Spleen (tissue), 7 donors: ENCODE results near the gene STK39.

ENCODE experiments used
- CTCF ChIP-seq, 11 experiments: fragments of 200-600 bp in 7 of 11; fragments of 450-650 bp in 4 of 11; sonication (generic) in 4 of 11; IDR thresholded peaks in 8 of 11; conservative IDR thresholded peaks in 3 of 11; 1 replicate in 7 of 11; 2 replicates in 4 of 11; pipeline versions ENCODE4 v1.4.0 to v1.8.0; 2016 to 2021; ENCODE audit warnings: antibody characterized with exemption in 11 of 11, inconsistent platforms in 4 of 11, mild to moderate bottlenecking in 1 of 11
- POLR2A ChIP-seq, 3 donors: fragments of 450-650 bp; IDR thresholded peaks; one replicate each; pipeline ENCODE4 v1.5.1; 2017; ENCODE audit warnings: antibody characterized with exemption in 3 of 3, mild to moderate bottlenecking in 1 of 3
- POLR2AphosphoS5 ChIP-seq, 3 donors: sonication (generic); formaldehyde crosslinking; IDR thresholded peaks; one replicate each; pipeline ENCODE4 v1.5.1; 2017; ENCODE audit warnings: antibody characterized with exemption in 3 of 3
- donor health status: DM: no; HTN: no; CAD: no; lungs with moderate emphysema.
- donor health status: DM: no; HTN: no; CAD: no.
- donor health status: DM: no; HTN: no; CAD: no.

- no peak for TF ChIP-seq CTCF (IDR thresholded peaks at IDR 0.05 in 8 of 11, conservative IDR thresholded peaks at IDR 0.05 in 3 of 11)
- TF ChIP-seq POLR2A (IDR thresholded peaks at IDR 0.05): no peak
- no peak for TF ChIP-seq POLR2AphosphoS5 (IDR thresholded peaks at IDR 0.05)
These were observed 207.5 kb downstream of the STK39 start for GRCh38 chr2:168039881-168040280.
